Parathyroid adenoma (tissue), 2 donors: ENCODE results near the gene GNG10.

Source experiments
- H2AFZ ChIP-seq: fragments of 300-600 bp; sonication (generic); one replicate; pipeline ENCODE4 v1.7.0; 2017; ENCODE audit warnings: antibody characterized with exemption, mild to moderate bottlenecking
- H3K27ac ChIP-seq: fragments of 300-600 bp; sonication (generic); one replicate; pipeline ENCODE4 v1.7.0; 2017
- H3K27me3 ChIP-seq: fragments of 300-600 bp; sonication (generic); one replicate; pipeline ENCODE4 v1.7.0; 2017; ENCODE audit warnings: low read length; ENCODE audit not compliant: control insufficient read depth, insufficient read depth
- H3K36me3 ChIP-seq: fragments of 300-600 bp; sonication (generic); one replicate; pipeline ENCODE4 v1.7.0; 2017; ENCODE audit warnings: low read length; ENCODE audit not compliant: control insufficient read depth, insufficient read depth
- H3K4me1 ChIP-seq: fragments of 300-600 bp; sonication (generic); one replicate; pipeline ENCODE4 v1.7.0; 2017; ENCODE audit warnings: control low read depth
- H3K4me2 ChIP-seq: fragments of 300-600 bp; sonication (generic); one replicate; pipeline ENCODE4 v1.7.0; 2017; ENCODE audit warnings: low read length
- H3K4me3 ChIP-seq: fragments of 300-600 bp; sonication (generic); one replicate; pipeline ENCODE4 v1.7.0; 2017; ENCODE audit warnings: low read depth, low read length
- H3K79me2 ChIP-seq: fragments of 300-600 bp; sonication (generic); one replicate; pipeline ENCODE4 v1.7.0; 2017; ENCODE audit warnings: control low read depth
- H3K9ac ChIP-seq: fragments of 300-600 bp; sonication (generic); one replicate; pipeline ENCODE4 v1.7.0; 2017; ENCODE audit warnings: mild to moderate bottlenecking
- H3K9me3 ChIP-seq: fragments of 300-600 bp; sonication (generic); one replicate; pipeline ENCODE4 v1.7.0; 2017; ENCODE audit warnings: low read length; ENCODE audit not compliant: control insufficient read depth
- TF ChIP-seq, protein P1 (sequence below): fragments of 300-600 bp; sonication (generic); IDR thresholded peaks from one replicate; pipeline ENCODE4 v1.7.0; 2017; ENCODE audit warnings: antibody characterized with exemption, mild to moderate bottlenecking
- donor health status: primary hyperparathyroidism.

GNG10 gene

DNA sequence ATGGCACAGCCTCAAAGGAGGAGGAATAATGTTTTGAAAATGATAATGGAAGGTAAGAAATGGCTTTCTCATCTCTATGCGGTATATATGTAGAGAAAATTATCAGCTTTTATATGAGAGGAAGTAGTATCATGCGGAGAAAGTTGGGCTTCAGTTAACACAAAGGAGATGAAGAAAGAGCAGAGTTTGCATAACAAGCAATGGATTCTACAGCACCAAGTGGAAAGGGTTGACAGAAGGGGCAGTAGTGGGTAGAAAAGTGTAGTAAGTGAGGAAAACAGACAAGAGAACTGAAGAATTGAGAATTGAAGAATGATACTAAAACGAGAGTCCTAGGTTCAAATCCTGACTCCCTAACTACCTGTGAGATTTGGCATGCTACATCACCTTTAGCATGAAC is 51.0 kb downstream of the GNG10 start:
- TF ChIP-seq, protein P1, sequence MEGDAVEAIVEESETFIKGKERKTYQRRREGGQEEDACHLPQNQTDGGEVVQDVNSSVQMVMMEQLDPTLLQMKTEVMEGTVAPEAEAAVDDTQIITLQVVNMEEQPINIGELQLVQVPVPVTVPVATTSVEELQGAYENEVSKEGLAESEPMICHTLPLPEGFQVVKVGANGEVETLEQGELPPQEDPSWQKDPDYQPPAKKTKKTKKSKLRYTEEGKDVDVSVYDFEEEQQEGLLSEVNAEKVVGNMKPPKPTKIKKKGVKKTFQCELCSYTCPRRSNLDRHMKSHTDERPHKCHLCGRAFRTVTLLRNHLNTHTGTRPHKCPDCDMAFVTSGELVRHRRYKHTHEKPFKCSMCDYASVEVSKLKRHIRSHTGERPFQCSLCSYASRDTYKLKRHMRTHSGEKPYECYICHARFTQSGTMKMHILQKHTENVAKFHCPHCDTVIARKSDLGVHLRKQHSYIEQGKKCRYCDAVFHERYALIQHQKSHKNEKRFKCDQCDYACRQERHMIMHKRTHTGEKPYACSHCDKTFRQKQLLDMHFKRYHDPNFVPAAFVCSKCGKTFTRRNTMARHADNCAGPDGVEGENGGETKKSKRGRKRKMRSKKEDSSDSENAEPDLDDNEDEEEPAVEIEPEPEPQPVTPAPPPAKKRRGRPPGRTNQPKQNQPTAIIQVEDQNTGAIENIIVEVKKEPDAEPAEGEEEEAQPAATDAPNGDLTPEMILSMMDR: no peak
- no peak overlapping the region for H3K4me3 ChIP-seq
- no peaks in the 10 kb centered on the region for H3K9me3 ChIP-seq
- H3K4me1 ChIP-seq: no peaks in the 10 kb centered on the region
- no peaks in the 10 kb centered on the region for H3K79me2 ChIP-seq
- H2AFZ ChIP-seq: no peak overlapping the region
- H3K4me2 ChIP-seq: no peak overlapping the region
- H3K27me3 ChIP-seq: no peaks in the 10 kb centered on the region
- no peak overlapping the region for H3K9ac ChIP-seq
- no peaks in the 10 kb centered on the region for H3K36me3 ChIP-seq
- no peak overlapping the region for H3K27ac ChIP-seq

DNA sequence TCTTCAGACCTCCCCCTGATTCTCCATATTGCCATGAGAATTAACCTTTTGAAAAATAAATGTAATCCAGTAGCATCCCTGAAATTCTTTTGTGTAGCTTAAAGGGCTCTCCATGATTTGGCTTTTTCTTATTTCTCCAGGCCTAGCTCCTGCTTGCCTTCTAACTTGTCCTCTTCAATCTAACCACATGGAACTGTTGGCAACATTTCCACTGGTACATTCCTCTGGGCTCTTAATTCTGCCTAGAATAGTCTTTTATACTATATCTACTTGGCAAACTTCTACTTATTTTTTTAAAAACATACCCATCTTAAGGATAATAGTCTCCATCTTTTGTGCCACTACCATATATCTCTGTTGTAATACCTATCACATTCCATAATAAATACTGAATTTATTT is 54.1 kb downstream of the GNG10 start:
- H3K27me3 ChIP-seq: no peaks in the 10 kb centered on the region
- TF ChIP-seq, protein P1: no peak
- H3K27ac ChIP-seq: no peak overlapping the region
- H3K9ac ChIP-seq: no peak overlapping the region
- no peaks in the 10 kb centered on the region for H3K36me3 ChIP-seq
- H3K9me3 ChIP-seq: no peaks in the 10 kb centered on the region
- H2AFZ ChIP-seq: no peak overlapping the region
- H3K4me3 ChIP-seq: no peak overlapping the region
- H3K4me2 ChIP-seq: no peak overlapping the region
- H3K79me2 ChIP-seq: no peaks in the 10 kb centered on the region
- H3K4me1 ChIP-seq: no peaks in the 10 kb centered on the region

DNA sequence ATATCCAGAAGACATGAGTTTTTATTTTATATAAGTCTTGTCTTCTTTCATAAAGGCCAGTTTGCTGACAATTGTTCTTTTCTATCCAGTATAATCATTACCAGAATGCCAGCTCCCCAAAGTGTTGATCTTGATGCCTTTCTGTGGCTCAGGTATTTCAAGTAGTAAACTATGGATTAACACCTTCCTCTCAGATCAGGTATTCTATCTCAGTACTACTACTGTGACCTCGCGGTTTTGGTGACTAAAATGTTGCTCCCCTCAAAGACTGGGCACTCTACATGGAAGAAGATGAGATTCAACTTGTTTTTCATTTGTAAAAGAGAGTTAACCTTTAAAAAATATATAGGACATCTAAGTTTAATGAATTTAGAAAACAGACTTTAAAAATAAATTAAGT is 58.1 kb downstream of the GNG10 start:
- Histone ChIP-seq H3K9ac (no peak overlapping the region), H3K27ac (no peak overlapping the region), H3K4me3 (no peak overlapping the region), H3K4me2 (no peak overlapping the region), H3K4me1 (no peaks in the 10 kb centered on the region), H3K36me3 (no peaks in the 10 kb centered on the region), H3K27me3 (no peaks in the 10 kb centered on the region), H3K9me3 (no peaks in the 10 kb centered on the region), H2AFZ (no peak overlapping the region), H3K79me2 (no peaks in the 10 kb centered on the region)
- TF ChIP-seq, protein P1: no peak
